Neuronal stem cell (in vitro differentiated cells): ENCODE data around the gene SSU72.
A peak's percentile ranks its signal among the peaks of the same experiment; 100 is the strongest.

Experiments used
- DNase-seq: peaks from one replicate; pipeline ENCODE4 v3.0.0-alpha.2; 2013; ENCODE audit warnings: low spot score
- H2AFZ ChIP-seq: one replicate; pipeline ENCODE4 v1.6.1; 2013; ENCODE audit warnings: mild to moderate bottlenecking, low read length, inconsistent platforms
- H2AK5ac ChIP-seq: 2 replicates; pipeline ENCODE4 v1.6.1; 2013; ENCODE audit warnings: low read depth, mild to moderate bottlenecking, inconsistent platforms, low read length, moderate library complexity, mixed read lengths
- H2BK120ac ChIP-seq: 2 replicates; pipeline ENCODE4 v1.6.1; 2013; ENCODE audit warnings: low read depth, mild to moderate bottlenecking, inconsistent platforms, low read length, moderate library complexity, mixed read lengths
- H2BK12ac ChIP-seq: one replicate; pipeline ENCODE4 v1.6.1; 2013; ENCODE audit warnings: low read length, inconsistent platforms
- H2BK15ac ChIP-seq: 2 replicates; pipeline ENCODE4 v1.6.1; 2013; ENCODE audit warnings: mild to moderate bottlenecking, low read length, inconsistent platforms, mixed read lengths
- H2BK5ac ChIP-seq: one replicate; pipeline ENCODE4 v1.6.1; 2013; ENCODE audit warnings: inconsistent platforms, mild to moderate bottlenecking, low read length, moderate library complexity
- H3K14ac ChIP-seq: one replicate; pipeline ENCODE4 v1.6.1; 2013; ENCODE audit warnings: low read length, inconsistent platforms
- H3K18ac ChIP-seq: 2 replicates; pipeline ENCODE4 v1.6.1; 2013; ENCODE audit warnings: low read length, inconsistent platforms
- H3K23ac ChIP-seq: 2 replicates; pipeline ENCODE4 v1.6.1; 2013; ENCODE audit warnings: low read depth, mild to moderate bottlenecking, mixed read lengths, low read length, inconsistent platforms; ENCODE audit not compliant: poor library complexity
- H3K27ac ChIP-seq: replicated peaks from 3 replicates; pipeline ENCODE4 v1.5.1; 2013; ENCODE audit warnings: low read length, inconsistent platforms
- H3K27me3 ChIP-seq, 3 experiments: 2 replicates each; pipeline ENCODE4 v1.6.1; 2013; ENCODE audit warnings: low read length in 3 of 3, mild to moderate bottlenecking in 2 of 3, inconsistent platforms in 1 of 3, low read depth in 1 of 3, mixed read lengths in 1 of 3, moderate library complexity in 1 of 3; ENCODE audit not compliant: control insufficient read depth in 3 of 3, insufficient read depth in 3 of 3
- H3K36me3 ChIP-seq, 2 donors: replicated peaks in 1 of 2; 2 replicates each; pipeline ENCODE4 v1.6.1; 2013; ENCODE audit warnings: low read length in 2 of 2; ENCODE audit not compliant: control insufficient read depth in 2 of 2, insufficient read depth in 2 of 2
- H3K4ac ChIP-seq: 2 replicates; pipeline ENCODE4 v1.6.1; 2013; ENCODE audit warnings: inconsistent platforms, mild to moderate bottlenecking, low read length, moderate library complexity
- H3K4me1 ChIP-seq, 2 donors: 1 replicate in 1 of 2; 2 replicates in 1 of 2; pipeline ENCODE4 v1.6.1; 2013; ENCODE audit warnings: low read length in 2 of 2, low read depth in 1 of 2; ENCODE audit not compliant: control insufficient read depth in 2 of 2, insufficient read depth in 1 of 2
- H3K4me2 ChIP-seq: one replicate; pipeline ENCODE4 v1.6.1; 2013; ENCODE audit warnings: mild to moderate bottlenecking, low read length, inconsistent platforms; ENCODE audit not compliant: insufficient read depth, poor library complexity, severe bottlenecking
- H3K4me3 ChIP-seq, 2 donors: 2 replicates each; pipeline ENCODE4 v1.5.1; 2013; ENCODE audit warnings: low read length in 2 of 2, mild to moderate bottlenecking in 2 of 2, inconsistent platforms in 1 of 2, moderate library complexity in 1 of 2
- H3K79me1 ChIP-seq: one replicate; pipeline ENCODE4 v1.6.1; 2013; ENCODE audit warnings: low read depth, mild to moderate bottlenecking, inconsistent platforms, low read length, moderate library complexity
- H3K9ac ChIP-seq: one replicate; pipeline ENCODE4 v1.6.1; 2013; ENCODE audit warnings: mild to moderate bottlenecking, low read depth, low read length, inconsistent platforms; ENCODE audit not compliant: poor library complexity
- H3K9me3 ChIP-seq, 2 donors: replicated peaks in 1 of 2; 2 replicates each; pipeline versions ENCODE3 to v1.6.1; 2013; ENCODE audit warnings: low read length in 2 of 2, mild to moderate bottlenecking in 2 of 2, inconsistent platforms in 1 of 2, low read depth in 1 of 2, mixed read lengths in 1 of 2, moderate library complexity in 1 of 2; ENCODE audit not compliant: control insufficient read depth in 2 of 2, insufficient read depth in 1 of 2
- H4K8ac ChIP-seq: one replicate; pipeline ENCODE4 v1.6.1; 2013; ENCODE audit warnings: low read depth, mild to moderate bottlenecking, inconsistent platforms, low read length, moderate library complexity
- H4K91ac ChIP-seq: one replicate; pipeline ENCODE4 v1.6.1; 2013; ENCODE audit warnings: low read length, low read depth, mild to moderate bottlenecking, inconsistent platforms; ENCODE audit not compliant: poor library complexity
- WGBS, 2 donors: extraction: QIAGEN DNeasy Blood & Tissue Kit; methylation state at CpG; one replicate each; pipeline ENCODE4 v1.1.7; 2013; ENCODE audit warnings: missing lambda C conversion rate in 2 of 2, mixed read lengths in 1 of 2; ENCODE audit not compliant: insufficient read length in 2 of 2, insufficient replicate concordance in 1 of 2; ENCODE audit errors: extremely low coverage in 2 of 2; 5-methylcytosine and 5-hydroxymethylcytosine counted together

The SSU72 gene

DNA sequence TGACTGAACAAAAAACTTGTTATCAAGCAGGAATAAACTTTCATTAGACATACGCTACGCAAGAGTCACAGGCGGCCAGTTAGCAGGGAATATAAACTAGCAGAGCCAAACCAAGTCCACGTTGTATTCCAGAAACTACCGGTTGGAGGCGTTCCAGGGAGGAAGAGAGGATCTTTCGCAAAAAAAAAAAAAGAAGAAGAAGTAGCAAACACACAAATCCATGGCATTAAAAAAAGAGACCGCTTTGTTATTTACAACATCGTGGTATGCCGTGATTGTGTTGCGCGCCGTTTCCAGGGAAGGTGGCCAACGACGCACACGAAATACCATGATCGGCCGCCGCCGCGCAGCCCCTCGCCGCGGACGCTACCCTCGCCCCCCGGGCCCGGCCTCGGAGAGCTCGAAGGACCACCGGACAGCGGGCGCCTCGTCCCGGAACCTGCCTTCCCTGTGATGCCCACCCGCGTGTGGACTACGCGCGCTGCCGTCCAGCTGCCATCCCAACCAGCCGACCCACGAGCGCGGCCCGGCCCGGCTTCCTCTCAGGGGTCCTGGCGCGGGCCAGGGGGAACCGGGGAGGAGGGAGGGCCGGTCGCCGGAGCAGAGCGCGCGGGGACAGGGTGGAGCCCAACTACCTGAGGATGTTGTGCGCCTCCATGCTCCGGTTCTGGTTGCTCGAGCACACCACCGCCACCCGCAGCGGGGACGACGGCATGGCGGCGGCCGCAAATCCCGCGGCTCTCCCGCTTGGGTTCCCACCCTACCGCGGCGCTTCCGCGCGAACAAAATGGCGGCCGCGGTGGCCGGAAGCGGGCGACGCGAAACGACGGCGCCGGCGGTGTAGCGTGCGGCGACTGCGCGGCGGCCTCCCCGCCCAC lies 581 bp downstream of the SSU72 start:
- Histone ChIP-seq H3K27ac (peak overlapping the region; percentile 96), H3K9me3 (no peaks in the 10 kb centered on the region), H3K9ac (peak overlapping the region; percentile 99), H2BK15ac (peak overlapping the region; percentile 37), H3K18ac (peak overlapping the region; percentile 95), H2AK5ac (peak overlapping the region; percentile 98), H2AFZ (peak overlapping the region; percentile 88), H3K27me3 (peaks cover 0 to 7% (median 4%) of the 10 kb centered on the region in 3 experiments), H3K36me3 (peaks cover 4 to 34% of the 10 kb centered on the region in 2 donors), H3K4ac (peak overlapping the region; percentile 66), H3K79me1 (peaks cover 2% of the 10 kb centered on the region), H3K4me1 (peaks cover 3 to 5% of the 10 kb centered on the region in 2 donors), H4K8ac (no peak overlapping the region), H3K4me3 (peak overlapping the region; percentile 94 to 100), H4K91ac (peak overlapping the region; percentile 53), H2BK12ac (no peak overlapping the region), H2BK120ac (peak overlapping the region; percentile 61), H3K14ac (peak overlapping the region; percentile 89), H3K4me2 (peak overlapping the region; percentile 37), H2BK5ac (peak overlapping the region; percentile 93), H3K23ac (peak overlapping the region; percentile 86)
- no CpG with 5 or more reads among the region's 96 CpGs for WGBS, 2 donors
- DNase-seq = peak; percentile 65

GRCh38 chr1:1569341-1569740 lies 5.3 kb downstream of the SSU72 start:
- no peak overlapping the region for H3K27ac ChIP-seq
- no peak overlapping the region for H2BK5ac ChIP-seq
- no peak overlapping the region for H3K4ac ChIP-seq
- no peak overlapping the region for H2AFZ ChIP-seq
- peaks cover 2 to 3% of the 10 kb centered on the region in 2 donors for H3K4me1 ChIP-seq
- peaks cover 16% of the 10 kb centered on the region for H3K79me1 ChIP-seq
- H3K9me3 ChIP-seq = no peaks in the 10 kb centered on the region
- H4K8ac ChIP-seq = no peak overlapping the region
- no peak overlapping the region for H3K4me3 ChIP-seq
- no peak overlapping the region for H3K4me2 ChIP-seq
- H2AK5ac ChIP-seq = no peak overlapping the region
- H4K91ac ChIP-seq = no peak overlapping the region
- H3K36me3 ChIP-seq = peaks cover 15 to 63% of the 10 kb centered on the region in 2 donors
- no peak overlapping the region for H3K23ac ChIP-seq
- H2BK15ac ChIP-seq = no peak overlapping the region
- whole genome bisulfite sequencing, 2 donors = no CpG with 5 or more reads among the region's 7 CpGs
- H3K18ac ChIP-seq = no peak overlapping the region
- no peak overlapping the region for H3K14ac ChIP-seq
- H3K27me3 ChIP-seq = no peaks in the 10 kb centered on the region
- no peak overlapping the region for H2BK12ac ChIP-seq
- no peak overlapping the region for H2BK120ac ChIP-seq
- DNase-seq = no peak
- H3K9ac ChIP-seq = peak overlapping the region; percentile 30

- Histone ChIP-seq H2BK120ac (no peak overlapping the region), H3K18ac (no peak overlapping the region), H2AFZ (no peak overlapping the region), H3K36me3 (peaks cover 23 to 75% of the 10 kb centered on the region in 2 donors), H3K27me3 (no peaks in the 10 kb centered on the region), H2BK15ac (no peak overlapping the region), H3K4ac (no peak overlapping the region), H3K4me1 (no peaks in the 10 kb centered on the region), H3K4me3 (no peak overlapping the region), H3K79me1 (peaks cover 20% of the 10 kb centered on the region), H3K14ac (no peak overlapping the region), H3K9me3 (no peaks in the 10 kb centered on the region), H4K91ac (no peak overlapping the region), H2AK5ac (no peak overlapping the region), H3K9ac (no peak overlapping the region), H3K4me2 (no peak overlapping the region), H2BK5ac (no peak overlapping the region), H4K8ac (no peak overlapping the region), H3K27ac (no peak overlapping the region), H3K23ac (no peak overlapping the region), H2BK12ac (no peak overlapping the region)
- no peak for DNase-seq
- WGBS, 2 donors = no CpG with 5 or more reads among the region's 10 CpGs
These were observed 6.8 kb downstream of the SSU72 start for GRCh38 chr1:1567891-1568291.

- no CpG with 5 or more reads among the region's 31 CpGs for WGBS, 2 donors
- peaks cover 29 to 75% of the 10 kb centered on the region in 2 donors for H3K36me3 ChIP-seq
- no peak overlapping the region for H2BK5ac ChIP-seq
These were observed 7.3 kb downstream of the SSU72 start for GRCh38 chr1:1567152-1567875.

More at GRCh38 chr1:1567152-1567875, 7.3 kb downstream of the SSU72 start:
- Histone ChIP-seq H3K18ac (no peak overlapping the region), H3K4ac (no peak overlapping the region), H2BK15ac (no peak overlapping the region), H3K14ac (no peak overlapping the region), H3K27me3 (no peaks in the 10 kb centered on the region), H3K4me3 (no peak overlapping the region), H3K4me2 (no peak overlapping the region), H2AFZ (no peak overlapping the region), H3K27ac (no peak overlapping the region), H3K23ac (no peak overlapping the region), H4K8ac (peak overlapping the region; percentile 31), H4K91ac (no peak overlapping the region), H2BK120ac (no peak overlapping the region), H3K9ac (no peak overlapping the region), H3K79me1 (peaks cover 22% of the 10 kb centered on the region), H3K9me3 (no peaks in the 10 kb centered on the region), H2AK5ac (no peak overlapping the region), H3K4me1 (no peaks in the 10 kb centered on the region), H2BK12ac (no peak overlapping the region)
- DNase-seq = no peak
